PC-9 (cell line): ENCODE data around the gene GCC2. TPM values are rescaled to one million over a fixed set of nuclear protein-coding genes. Genes with fewer than 3 reads are reported as not detected.
A peak's percentile ranks its signal among the peaks of the same experiment; 100 is the strongest.
"Not testable (repeated sequence)": the region's sequence is repeated elsewhere in the genome, so short reads cannot be mapped to it uniquely, and the experiment has no call there.

ENCODE experiments used
- BruUV-seq: library from RNA; stranded (reverse); fragments of 400-500 nt; replicated peaks from 2 replicates; lab custom pipeline; 2021; lab: Mats Ljungman, UMichigan
- CTCF ChIA-PET: fragments of 300-600 bp; sonication (Branson Sonifier 250); formaldehyde crosslinking; loops from one replicate; lab custom pipeline; 2022; ENCODE audit warnings: antibody characterized with exemption; lab: Charles Lee
- POLR2A ChIA-PET: fragments of 300-600 bp; sonication (Branson Sonifier 250); formaldehyde crosslinking; loops from one replicate; lab custom pipeline; 2022; ENCODE audit warnings: antibody characterized with exemption; ENCODE audit not compliant: unreplicated experiment; lab: Charles Lee
- DNase-seq, 2 experiments: peaks; one replicate each; pipeline versions ENCODE4 v3.0.0 to v3.0.0-alpha.2; 2015 to 2022; ENCODE audit warnings: mixed read lengths in 1 of 2
- H2AFZ ChIP-seq: fragments of 200-600 bp; sonication (generic); 2 replicates; pipeline ENCODE4 v1.8.1; 2017; ENCODE audit warnings: antibody characterized with exemption
- H3F3A ChIP-seq: fragments of 200-600 bp; sonication (generic); 2 replicates; pipeline ENCODE4 v1.8.1; 2017; ENCODE audit warnings: antibody characterized with exemption, mild to moderate bottlenecking, low read depth; ENCODE audit not compliant: insufficient read depth
- H3K27ac ChIP-seq: fragments of 200-600 bp; sonication (generic); 2 replicates; pipeline ENCODE4 v1.6.1; 2016; ENCODE audit warnings: mixed run types
- H3K27me3 ChIP-seq: fragments of 200-600 bp; sonication (generic); 2 replicates; pipeline ENCODE4 v1.6.1; 2016; ENCODE audit warnings: low read depth, mixed run types; ENCODE audit not compliant: insufficient read depth
- H3K36me3 ChIP-seq: fragments of 200-600 bp; sonication (generic); 2 replicates; pipeline ENCODE4 v1.6.1; 2016; ENCODE audit warnings: low read depth, mixed run types
- H3K4me1 ChIP-seq: fragments of 200-600 bp; sonication (generic); replicated peaks from 2 replicates; pipeline ENCODE4 v1.6.1; 2016; ENCODE audit warnings: mixed run types; ENCODE audit not compliant: insufficient read depth
- H3K4me2 ChIP-seq: fragments of 200-600 bp; sonication (generic); 2 replicates; pipeline ENCODE4 v1.6.1; 2017; ENCODE audit warnings: mixed run types
- H3K4me3 ChIP-seq: fragments of 200-600 bp; sonication (generic); 2 replicates; pipeline ENCODE4 v1.6.1; 2016; ENCODE audit warnings: mixed run types
- H3K79me2 ChIP-seq: fragments of 200-600 bp; sonication (generic); 2 replicates; pipeline ENCODE4 v1.6.1; 2017; ENCODE audit warnings: low read depth, mixed run types
- H3K9me2 ChIP-seq: fragments of 200-600 bp; sonication (generic); 2 replicates; pipeline ENCODE4 v1.8.1; 2017; ENCODE audit warnings: mild to moderate bottlenecking; ENCODE audit not compliant: insufficient read depth
- H3K9me3 ChIP-seq: fragments of 200-600 bp; sonication (generic); 2 replicates; pipeline ENCODE4 v1.8.1; 2016; ENCODE audit warnings: low read depth; ENCODE audit not compliant: insufficient read depth
- H4K20me1 ChIP-seq: fragments of 200-600 bp; sonication (generic); 2 replicates; pipeline ENCODE4 v1.8.1; 2017; ENCODE audit not compliant: insufficient read depth
- CTCF ChIP-seq: fragments of 200-600 bp; sonication (generic); conservative IDR thresholded peaks from 2 replicates; pipeline ENCODE4 v1.6.1; 2017; ENCODE audit warnings: mixed run types, antibody characterized with exemption, mild to moderate bottlenecking, moderate library complexity
- EZH2 ChIP-seq: fragments of 200-600 bp; sonication (generic); IDR thresholded peaks from 2 replicates; pipeline ENCODE4 v1.8.0; 2017; ENCODE audit warnings: antibody characterized with exemption, low read depth
- intact Hi-C: fragments of 100-400 bp; cut with micrococcal nuclease; formaldehyde crosslinking; loops from one replicate; pipeline ENCODE4 v1.10.0; 2022; ENCODE audit not compliant: unreplicated experiment
- total RNA-seq: library from RNA; stranded (reverse); gene quantifications from 2 replicates; pipeline ENCODE4 v1.2.3, GENCODE V29; 2021

The GCC2 gene
- total RNA-seq, 1 experiment from 2014 or later = 49.1 TPM

GRCh38 chr2:108555572-108555971 is 106.6 kb downstream of the GCC2 start:
- Histone ChIP-seq H2AFZ (no peak overlapping the region), H3K27ac (no peak overlapping the region), H4K20me1 (no peaks in the 10 kb centered on the region), H3K4me3 (no peak overlapping the region), H3K27me3 (no peaks in the 10 kb centered on the region), H3K4me2 (no peak overlapping the region), H3K79me2 (peaks cover 20% of the 10 kb centered on the region), H3K9me2 (no peaks in the 10 kb centered on the region), H3K9me3 (no peaks in the 10 kb centered on the region), H3K36me3 (no peaks in the 10 kb centered on the region), H3F3A (no peaks in the 10 kb centered on the region), H3K4me1 (no peaks in the 10 kb centered on the region)
- intact Hi-C loops = no loop called here
- ChIA-PET CTCF (no interaction called here), POLR2A (no interaction called here)
- TF ChIP-seq CTCF (no peak), EZH2 (no peak)
- DNase-seq = no peak
- BruUV-seq = no TSS peak

DNA sequence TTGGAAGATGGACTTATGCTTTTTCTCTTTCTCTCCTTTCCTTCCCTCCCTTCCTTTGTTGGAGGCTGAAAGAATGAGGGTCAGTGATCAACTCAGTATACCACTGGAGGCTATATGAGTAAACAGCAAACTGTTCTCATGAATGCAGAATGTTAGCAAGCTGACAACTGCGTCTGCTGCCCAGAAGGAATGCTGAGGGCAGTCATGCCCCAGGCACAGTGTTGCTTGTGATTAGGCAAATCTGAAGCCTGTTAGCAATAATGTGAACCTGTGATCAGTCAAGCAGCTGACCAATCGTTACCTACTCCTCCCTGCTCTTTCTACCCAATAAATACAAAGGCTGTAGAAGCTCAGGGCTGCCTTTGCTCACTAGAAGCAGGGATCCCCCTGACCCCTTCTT is 107.6 kb downstream of the GCC2 start:
- CTCF ChIA-PET, H3K4me3 ChIP-seq, H3K9me2 ChIP-seq, intact Hi-C loops, H3K9me3 ChIP-seq, H2AFZ ChIP-seq, BruUV-seq, H3K36me3 ChIP-seq, H3K4me2 ChIP-seq, POLR2A ChIA-PET, H3F3A ChIP-seq, H3K4me1 ChIP-seq, H3K27ac ChIP-seq, H4K20me1 ChIP-seq, H3K27me3 ChIP-seq: not testable (repeated sequence)
- peak in 1 of 2 experiments; percentile 52 for DNase-seq
- peaks cover 20% of the 10 kb centered on the region for H3K79me2 ChIP-seq

Other genes with a start within 250 kb of the GCC2 start
- not detected in 2 replicates for gene SULT1C3, start 209.2 kb upstream of the GCC2 start, total RNA-seq
- 2.1 and 3.0 TPM in 2 replicates for gene SULT1C2, start 160.3 kb upstream of the GCC2 start, total RNA-seq
- not detected in 2 replicates for gene SULT1C4, start 71.3 kb upstream of the GCC2 start, total RNA-seq
- 58.2 and 61.6 TPM in 2 replicates for gene LIMS1, start 85.3 kb downstream of the GCC2 start, total RNA-seq